Renal cortex interstitium (tissue), 11 donors: ENCODE results near the gene TMEM89. TPM values are rescaled to one million over a fixed set of nuclear protein-coding genes. Genes with fewer than 3 reads are reported as not detected.
A peak's percentile ranks its signal among the peaks of the same experiment; 100 is the strongest.

Source experiments
- DNase-seq, 11 donors: peaks; one replicate each; pipeline ENCODE4 v3.0.0-alpha.2; 2013; ENCODE audit warnings: low read depth in 9 of 11, low spot score in 4 of 11; ENCODE audit errors: extremely low read depth in 1 of 11
- polyA plus RNA-seq, 3 donors: library from polyadenylated mRNA; unstranded; fragments of 120-200 nt; gene quantifications; one replicate each; pipeline ENCODE4 v1.2.1, GENCODE V29; 2013; ENCODE audit not compliant: insufficient read length in 3 of 3

TMEM89 gene
- polyA plus RNA-seq, 3 donors, result 0.30 TPM; not detected in 2

DNA sequence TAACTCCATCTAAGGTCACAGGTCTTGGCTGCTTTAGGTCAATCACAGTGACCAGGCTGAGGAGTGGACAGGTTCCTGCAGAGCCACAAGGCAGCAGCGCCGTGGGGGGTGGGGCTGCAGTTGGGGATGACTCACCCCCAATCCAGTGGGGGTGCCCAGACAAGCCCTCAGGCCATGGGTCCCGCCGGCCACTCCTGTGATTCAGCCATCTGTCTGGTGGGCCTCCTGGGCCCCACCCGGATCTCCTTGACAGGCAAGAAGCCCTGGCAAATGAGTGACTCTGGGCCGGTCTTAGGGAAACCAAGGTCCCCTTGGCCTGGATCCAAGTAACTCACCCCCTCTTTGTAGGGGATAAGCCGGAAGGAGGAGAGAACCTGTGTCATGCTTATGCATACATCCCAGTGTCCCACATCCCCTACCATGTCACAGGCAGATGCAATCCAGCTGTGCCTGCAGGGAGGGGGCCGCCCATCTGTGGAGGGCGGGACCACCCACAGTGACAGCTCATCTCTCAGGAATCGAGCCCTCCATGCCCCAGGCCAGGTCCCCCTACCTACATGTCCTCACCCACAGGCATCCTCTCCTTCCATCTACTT, 25.9 kb downstream of the TMEM89 start:
- peak in 3 of 11 donors; percentile 22 to 41 (median 26) for DNase-seq

DNA sequence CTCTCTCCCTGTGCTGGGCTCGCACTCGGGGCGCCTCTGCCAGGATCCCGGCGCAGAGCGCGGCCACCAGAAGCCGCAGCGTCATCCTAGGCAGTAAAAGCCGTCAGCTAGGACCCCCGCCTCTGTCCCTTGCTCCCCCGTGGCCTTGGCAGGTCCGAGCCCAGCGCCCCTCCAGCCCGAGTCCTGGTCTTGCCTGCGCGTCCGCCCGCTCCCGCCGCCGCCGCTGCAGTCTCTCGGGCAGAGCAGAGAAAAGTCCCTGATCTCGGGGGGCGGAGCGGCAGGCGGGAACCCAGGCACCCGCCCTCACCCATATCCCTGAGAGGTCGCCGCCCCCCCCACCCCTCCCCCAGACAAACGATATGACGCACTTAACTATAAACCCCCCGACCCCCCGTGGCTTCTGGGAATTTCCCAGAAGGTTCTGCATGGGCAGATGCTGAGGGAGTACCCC, 26.5 kb downstream of the TMEM89 start, which contains the start of gene COL7A1:
TSS of gene COL7A1 (minus strand) at position 255 of the 451 bp plus-strand sequence. CDS start at position 85, 170 bp downstream.
- peak in 2 of 11 donors; percentile 15 to 25 for DNase-seq

DNA sequence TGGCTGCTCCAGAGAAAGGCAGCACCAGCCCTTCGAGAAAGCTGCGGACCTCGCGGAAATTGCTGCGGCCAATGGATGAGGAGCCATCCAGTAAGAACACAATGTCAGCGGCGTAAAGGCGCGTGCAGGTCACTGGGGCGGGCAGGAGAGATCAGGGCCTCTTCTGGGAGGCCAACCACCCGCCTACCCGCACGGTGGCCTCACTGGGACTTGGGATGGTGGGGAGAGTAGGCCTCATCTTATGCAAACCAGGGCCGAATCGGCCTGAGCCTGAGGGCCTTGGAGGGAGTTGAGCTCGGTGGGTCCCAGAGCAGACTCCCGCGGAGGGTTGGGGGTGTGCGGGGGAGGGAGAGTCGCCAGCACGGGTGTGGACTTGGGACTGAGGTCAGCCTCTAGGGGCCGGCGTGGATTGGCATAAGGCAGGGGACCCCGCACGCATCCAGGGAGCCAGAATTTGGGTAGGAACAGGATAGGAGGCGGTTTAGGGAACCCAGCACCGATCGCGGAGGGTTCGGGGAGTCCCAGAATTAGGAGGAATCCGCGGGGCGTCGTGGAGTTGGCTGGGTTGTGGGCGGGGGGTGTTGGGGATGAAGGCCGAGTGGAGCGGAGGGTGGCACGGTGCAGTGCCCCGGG, 27.0 kb downstream of the TMEM89 start:
- no peak for DNase-seq

DNA sequence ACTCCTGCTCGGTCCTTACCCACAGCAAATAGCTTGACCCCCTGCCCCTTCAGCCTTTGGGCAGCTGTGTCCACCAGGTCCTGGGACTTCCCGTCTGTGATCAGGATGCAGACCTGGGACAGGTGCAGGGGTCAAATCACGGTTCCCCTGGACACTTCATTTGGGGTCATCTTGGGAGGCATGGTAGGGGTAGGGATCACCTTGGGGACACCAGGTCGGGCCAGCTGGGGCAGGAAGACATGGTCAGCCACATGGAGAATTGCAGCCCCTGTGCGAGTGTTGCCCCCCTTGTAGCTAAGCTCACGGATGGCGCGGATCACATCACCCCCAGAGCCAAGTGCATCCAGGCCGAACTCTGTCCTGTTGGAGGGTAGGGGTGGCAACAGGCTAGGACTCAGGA, 28.2 kb downstream of the TMEM89 start:
- DNase-seq, result no peak

DNA sequence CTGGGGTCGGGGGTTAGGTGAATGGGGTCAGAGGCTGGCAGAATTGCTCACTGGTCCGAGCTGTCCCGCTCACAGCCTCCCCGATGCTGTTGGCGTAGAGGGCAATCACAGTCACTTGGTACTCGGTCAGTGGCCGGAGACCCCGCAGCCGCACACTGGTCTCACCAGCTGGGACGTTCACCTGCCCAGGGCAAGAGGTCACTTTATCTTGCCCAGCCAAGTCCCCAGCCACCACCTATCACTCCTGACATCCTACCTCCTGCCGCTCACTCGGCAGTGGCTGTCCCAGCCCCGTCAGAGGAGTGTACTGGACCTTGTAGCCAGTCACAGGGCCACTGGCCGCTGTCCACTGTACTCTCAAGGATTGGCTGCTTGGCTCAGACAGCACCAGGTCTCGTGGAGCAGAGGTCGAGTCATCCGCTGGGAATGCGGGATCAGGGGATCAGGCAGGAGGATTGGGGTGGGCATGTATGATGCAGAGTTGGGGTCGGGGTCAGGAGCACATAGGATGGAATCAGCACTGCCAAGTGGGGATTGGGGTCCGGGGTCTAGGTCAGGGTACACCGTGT, 29.0 kb downstream of the TMEM89 start:
- DNase-seq, result no peak

DNA sequence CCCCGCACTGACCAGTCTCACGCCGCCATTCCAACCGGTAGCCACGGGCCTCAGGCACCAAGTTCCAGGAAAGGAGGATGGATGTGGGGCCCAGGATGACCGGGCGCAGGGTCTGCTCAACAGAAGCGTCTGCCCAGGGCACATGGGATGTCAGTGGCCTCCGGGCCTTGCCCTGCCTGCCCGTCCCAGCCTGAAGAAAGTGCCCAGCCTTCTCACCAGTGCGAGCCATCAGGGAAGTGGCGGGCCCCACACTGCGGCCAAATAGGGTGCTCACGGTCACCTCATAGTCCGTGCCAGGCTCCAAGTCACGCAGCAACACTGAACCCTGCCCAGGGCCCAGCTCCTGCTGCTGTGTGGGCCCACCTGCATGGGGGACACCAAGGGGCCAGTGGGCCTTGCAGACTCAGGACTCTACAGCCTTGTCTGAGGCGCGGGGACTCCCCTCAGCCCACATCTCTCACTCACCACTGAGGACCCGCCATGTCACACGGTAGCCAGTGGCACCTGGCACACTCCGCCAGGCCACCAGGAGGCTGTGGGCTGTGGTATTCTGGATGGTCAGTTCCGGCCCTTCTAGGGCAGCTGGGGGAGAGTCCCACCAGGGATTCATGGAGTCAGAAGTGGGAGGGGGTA, 29.6 kb downstream of the TMEM89 start:
- DNase-seq, result no peak

DNA sequence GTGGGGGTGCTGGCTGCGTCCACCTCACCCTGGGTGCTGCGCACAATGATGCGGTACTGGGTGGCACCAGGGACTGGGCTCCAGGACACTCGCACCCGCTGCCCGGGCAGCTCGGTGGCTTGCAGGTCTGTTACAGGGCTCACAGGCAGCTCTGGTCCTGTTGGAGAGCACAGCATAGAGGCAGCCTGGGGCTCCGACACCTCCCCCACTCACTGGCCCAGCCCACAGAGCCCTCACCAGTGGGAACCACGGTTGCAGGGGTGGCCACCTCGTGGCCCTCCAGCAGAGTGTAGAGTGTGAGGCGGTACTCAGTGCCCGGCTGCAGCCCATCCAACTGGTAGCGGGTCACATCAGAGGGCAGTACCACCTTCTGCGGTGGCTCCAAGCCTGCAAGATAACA, 30.1 kb downstream of the TMEM89 start:
- DNase-seq, result no peak

DNA sequence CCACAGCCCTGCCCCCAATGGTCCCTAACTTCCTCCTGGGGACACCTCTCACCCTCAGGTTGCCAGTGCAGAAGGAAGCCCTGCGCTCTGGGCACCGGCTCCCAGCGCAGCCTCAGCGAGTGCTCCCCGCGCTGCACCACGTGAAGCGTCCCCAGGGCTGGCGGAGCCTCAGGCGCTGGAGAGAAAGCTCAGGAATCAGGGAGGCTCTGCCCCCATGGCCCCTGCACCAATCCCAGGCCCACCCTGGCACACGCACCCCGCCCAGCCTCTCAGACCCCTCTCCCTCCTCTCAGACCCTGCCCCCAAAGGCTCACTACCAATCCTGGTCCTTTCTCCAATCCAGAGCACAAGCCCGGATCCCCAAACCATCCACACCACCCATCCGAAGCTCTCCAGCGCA, 33.3 kb downstream of the TMEM89 start:
- DNase-seq, result no peak

DNA sequence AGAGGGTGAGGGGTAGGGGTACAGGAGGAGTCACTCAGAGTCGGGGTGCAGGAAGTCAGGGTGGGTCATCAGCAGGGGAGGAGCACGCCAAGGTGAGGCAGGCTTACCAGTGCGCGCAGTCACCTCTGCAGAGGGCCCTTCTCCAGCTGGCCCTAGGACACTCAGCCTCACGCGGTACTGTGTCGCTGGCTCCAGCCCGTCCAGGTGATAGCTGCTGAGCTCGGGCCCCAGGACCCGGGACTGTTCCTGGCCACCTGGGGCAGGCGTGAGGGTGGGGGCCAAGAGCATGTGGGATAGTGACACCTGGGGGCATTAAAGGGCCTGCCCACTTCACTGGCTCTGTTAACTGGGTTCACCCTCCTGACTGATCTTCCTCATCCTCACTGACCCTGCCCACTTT, 33.9 kb downstream of the TMEM89 start:
- DNase-seq, result no peak

DNA sequence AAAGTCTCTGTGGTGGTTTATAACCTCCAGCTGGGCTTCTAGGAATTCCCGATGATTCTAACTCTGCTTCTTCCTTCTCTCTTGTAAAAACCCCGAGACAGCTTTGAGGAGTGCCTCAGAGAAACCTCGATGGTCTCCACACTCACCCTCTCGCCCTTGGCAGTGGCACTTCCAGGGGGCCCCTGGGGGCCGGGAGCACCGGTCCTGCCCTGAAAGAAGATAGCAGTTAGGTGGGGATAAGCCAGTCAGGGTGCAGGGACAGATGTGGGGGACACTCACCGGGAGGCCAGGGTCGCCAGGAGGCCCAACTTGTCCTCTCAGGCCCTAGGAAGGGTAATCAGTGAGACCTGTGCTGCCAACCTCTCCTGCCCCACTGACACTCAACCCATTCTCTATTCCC, 36.2 kb downstream of the TMEM89 start:
- DNase-seq, result no peak

DNA sequence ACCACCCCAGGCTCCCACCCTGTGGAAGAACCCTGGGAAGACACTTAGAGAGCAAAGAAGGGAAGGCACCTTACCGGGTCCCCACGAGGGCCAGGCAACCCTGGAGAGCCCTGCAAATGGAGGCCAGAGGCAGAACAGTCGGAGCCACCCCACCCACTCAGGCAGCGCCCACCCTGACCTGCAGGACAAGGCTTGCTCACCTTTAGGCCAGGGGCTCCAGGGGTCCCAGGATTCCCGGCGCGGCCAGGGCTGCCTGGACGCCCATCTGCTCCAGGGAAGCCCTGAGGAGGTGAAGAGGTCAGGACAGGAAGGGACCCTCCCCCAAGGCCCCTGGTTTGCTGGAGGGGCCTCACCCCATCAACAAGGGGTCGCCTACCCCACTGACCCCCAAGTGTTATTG, 36.7 kb downstream of the TMEM89 start:
- no peak for DNase-seq

DNA sequence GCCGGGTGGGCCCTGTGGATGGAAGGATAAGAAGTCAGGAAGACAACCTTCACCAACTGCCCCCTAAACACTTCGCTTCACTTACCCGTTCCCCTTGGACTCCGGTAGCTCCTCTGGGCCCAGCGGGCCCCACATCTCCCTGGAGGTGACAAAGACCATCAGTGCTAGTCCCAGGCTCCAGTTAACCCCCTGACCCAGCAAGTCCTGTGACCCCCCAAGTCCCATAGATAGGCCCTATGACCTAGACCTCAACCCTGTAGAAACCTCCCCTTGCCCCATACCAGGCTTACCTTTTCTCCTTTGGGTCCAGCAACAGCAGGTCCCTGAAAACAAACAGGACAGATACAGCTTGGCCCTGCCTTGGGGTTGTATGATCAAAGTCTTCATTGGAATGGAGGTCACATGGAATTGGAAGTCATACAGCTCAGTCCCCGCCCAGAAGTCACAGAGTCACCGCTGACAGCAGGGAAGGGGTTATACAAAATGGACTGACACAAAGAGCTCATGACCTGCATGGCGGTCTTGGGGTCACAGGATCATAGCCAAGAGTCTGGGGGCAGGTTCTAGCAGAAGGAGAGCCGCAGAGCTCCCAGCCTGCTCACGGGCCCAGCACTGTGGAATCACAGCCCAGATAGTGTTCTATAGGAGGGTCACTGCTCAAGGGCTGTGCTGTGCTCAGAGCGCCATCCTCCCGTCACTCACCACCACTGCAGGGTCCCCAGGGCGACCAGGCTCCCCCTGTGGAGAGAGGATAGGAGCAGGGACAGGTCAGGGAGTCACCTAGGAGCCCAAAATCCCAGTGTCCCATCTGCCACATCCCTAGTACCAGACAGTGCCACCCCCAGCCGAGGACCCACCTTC, 39.7 kb downstream of the TMEM89 start:
- no peak for DNase-seq

DNA sequence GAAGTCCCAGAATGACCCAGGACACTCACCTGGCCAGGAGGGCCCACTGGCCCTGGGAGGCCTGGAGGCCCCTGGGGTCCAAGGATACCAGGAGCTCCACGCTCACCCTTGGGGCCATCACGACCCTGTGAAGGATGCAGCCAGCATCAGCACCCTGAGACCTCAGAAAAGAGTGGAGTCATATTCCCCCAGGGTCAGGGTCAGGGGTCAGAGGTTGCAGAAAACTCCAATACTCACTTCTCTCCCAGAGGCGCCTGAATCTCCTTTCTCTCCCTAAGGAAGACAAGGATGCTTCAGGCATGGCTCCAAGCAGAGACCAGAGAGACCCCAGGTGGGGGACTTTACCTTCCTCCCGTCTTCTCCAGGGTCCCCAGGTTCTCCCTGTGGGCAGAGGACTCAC, 44.9 kb downstream of the TMEM89 start:
- no peak for DNase-seq

DNA sequence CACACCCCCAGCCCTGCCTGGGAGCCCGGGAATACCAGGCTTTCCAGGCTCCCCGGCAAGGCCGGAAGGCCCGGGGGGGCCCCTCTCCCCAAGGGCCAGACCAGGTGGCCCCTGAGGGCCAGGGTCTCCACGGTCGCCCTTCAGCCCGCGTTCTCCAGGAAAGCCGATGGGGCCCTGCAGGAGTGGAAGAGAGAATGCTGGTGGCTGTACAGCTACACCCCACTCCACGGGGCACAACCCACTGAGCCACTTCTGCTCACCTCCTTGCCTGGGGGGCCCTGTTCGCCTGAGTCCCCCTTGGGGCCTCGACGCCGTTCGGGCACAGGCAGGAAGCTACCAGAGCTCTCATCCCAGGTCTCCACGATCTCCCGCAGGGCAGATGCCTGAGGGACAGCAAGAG, 46.2 kb downstream of the TMEM89 start:
- no peak for DNase-seq

DNA sequence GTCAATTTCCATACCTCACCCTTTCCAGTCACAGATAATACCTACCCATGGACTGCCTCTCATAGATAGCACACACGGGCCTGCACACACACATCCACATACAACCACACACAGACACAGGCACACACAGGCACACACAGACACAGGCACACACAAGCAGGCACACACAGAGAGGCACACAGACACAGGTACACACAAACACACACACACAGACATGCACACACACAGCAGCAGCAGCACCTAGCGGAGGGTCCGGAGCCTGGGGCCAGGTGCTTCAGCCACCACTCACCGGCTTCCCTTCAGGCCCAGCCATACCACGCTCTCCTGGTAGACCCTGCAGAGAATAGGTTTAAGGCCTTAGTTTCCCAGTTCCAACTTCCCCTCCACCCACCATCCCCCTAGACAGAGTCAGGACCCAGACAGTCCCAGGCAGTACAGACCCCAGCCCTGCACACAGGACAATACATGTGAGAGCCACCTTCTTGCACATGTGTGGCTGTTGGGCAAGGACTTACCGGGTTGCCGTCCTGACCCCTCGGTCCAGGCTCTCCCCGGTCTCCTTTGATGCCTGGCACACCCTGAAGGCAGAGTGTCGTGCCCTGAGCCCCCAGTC, 47.5 kb downstream of the TMEM89 start:
- DNase-seq, result no peak

DNA sequence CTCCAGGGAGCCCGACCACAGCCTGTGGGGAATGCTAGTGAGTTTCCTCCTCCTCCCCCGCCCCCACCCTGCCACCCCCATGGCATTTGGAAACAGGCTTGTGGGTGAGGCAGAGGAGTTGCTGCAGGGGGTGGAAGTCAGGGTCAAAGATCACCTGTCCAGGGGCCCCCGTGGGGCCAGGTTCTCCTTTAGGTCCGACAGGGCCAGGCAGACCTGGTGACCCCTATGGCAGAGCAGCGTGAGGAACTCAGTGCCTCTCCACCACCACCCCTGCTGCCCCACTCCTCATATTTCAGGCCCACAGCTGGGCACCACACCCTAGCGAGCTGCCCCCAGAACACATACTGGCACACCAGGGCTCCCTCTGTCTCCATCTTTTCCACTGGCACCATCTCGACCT, 49.1 kb downstream of the TMEM89 start:
- no peak for DNase-seq

DNA sequence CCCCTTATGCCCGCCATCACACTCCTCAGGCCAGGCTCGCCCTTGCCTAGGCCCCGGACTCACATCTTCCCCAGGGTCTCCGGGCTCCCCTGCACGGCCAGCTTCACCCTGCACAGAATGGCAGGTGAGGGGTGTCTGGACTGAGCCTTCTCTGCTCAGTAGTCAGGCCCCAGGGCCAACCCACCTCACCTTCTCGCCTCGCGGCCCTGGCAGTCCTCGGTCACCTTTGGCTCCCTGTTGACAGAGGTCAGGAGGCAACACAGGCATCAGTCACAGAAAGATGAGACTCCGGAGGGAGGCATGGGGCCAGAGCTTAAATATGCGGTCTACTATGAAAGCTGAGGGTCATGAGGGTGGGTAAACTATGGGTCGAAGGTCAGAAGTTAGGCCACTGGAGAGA, 49.6 kb downstream of the TMEM89 start:
- no peak for DNase-seq
